Endometrial microvascular endothelial cells (primary cell): ENCODE data around the gene RAVER1. TPM values are rescaled to one million over a fixed set of nuclear protein-coding genes. Genes with fewer than 3 reads are reported as not detected.
"Not testable (repeated sequence)": the region's sequence is repeated elsewhere in the genome, so short reads cannot be mapped to it uniquely, and the experiment has no call there.

Experiments used
- in situ Hi-C: cut with HindIII; loops from 2 replicates; pipeline ENCODE4 v1.10.0; 2017; ENCODE audit warnings: low sequenced_read_pairs, low pct_unique_long_range_greater_than_20kb; ENCODE audit errors: inconsistent ontology term
- total RNA-seq: library from RNA; depleted of rRNA; stranded (reverse); fragments of >200 nt; gene quantifications from one replicate; pipeline ENCODE4 v1.2.3, GENCODE V29; 2015; ENCODE audit errors: inconsistent ontology term

The RAVER1 gene, protein sequence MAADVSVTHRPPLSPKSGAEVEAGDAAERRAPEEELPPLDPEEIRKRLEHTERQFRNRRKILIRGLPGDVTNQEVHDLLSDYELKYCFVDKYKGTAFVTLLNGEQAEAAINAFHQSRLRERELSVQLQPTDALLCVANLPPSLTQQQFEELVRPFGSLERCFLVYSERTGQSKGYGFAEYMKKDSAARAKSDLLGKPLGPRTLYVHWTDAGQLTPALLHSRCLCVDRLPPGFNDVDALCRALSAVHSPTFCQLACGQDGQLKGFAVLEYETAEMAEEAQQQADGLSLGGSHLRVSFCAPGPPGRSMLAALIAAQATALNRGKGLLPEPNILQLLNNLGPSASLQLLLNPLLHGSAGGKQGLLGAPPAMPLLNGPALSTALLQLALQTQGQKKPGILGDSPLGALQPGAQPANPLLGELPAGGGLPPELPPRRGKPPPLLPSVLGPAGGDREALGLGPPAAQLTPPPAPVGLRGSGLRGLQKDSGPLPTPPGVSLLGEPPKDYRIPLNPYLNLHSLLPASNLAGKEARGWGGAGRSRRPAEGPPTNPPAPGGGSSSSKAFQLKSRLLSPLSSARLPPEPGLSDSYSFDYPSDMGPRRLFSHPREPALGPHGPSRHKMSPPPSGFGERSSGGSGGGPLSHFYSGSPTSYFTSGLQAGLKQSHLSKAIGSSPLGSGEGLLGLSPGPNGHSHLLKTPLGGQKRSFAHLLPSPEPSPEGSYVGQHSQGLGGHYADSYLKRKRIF
- total RNA-seq: 28.1 TPM

DNA sequence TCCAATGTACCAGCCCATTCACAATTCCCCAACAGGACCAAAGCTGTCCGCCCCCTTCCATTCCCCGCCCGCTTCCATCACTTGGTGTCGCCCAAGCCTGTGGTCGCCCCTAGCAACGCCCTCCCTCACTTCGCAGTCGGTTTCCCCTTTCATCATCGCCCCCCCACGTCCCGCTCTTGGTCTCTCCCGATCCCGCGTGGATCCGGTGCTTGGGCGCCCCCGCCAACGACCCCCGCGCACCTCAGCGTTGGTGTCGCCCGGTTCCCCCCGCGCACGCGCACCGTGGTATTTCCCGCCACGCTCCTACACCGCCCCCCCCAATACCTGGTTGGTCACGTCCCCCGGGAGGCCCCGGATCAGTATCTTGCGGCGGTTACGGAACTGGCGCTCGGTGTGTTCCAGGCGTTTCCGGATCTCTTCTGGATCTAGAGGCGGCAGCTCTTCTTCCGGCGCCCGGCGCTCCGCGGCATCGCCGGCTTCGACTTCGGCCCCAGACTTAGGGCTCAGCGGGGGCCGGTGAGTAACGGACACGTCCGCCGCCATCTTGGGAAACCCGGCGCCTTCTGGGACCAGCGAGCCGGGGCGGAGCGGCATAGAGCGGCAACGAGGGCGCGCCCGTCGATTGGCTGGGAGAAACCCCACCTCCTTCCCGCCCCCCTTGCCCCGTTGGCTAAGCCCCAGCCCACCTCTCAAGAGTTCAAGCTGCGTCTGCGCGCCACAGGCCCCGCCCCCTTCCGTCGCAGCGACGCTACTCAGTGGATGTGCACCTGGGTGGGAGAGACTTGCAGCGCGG, at the start of gene RAVER1:
RAVER1 (minus strand) TSS at position 565 of the 793 bp plus-strand sequence; CDS start at position 543, 22 bp downstream.
- in situ Hi-C loops: no loop called here

DNA sequence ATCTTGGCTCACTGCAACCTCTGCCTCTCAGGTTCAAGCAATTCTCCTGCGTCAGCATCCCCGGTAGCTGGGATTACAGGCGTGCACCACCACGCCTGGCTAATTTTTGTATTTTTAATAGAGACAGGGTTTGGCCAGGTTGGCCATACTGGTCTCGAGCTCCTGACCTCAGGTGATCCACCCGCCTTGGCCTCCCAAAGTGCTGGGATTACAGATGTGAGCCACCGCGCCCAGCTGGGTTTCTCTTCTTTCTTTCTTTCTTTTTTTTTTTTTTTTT, 49.8 kb upstream of the RAVER1 start:
- in situ Hi-C loops: not testable (repeated sequence)

DNA sequence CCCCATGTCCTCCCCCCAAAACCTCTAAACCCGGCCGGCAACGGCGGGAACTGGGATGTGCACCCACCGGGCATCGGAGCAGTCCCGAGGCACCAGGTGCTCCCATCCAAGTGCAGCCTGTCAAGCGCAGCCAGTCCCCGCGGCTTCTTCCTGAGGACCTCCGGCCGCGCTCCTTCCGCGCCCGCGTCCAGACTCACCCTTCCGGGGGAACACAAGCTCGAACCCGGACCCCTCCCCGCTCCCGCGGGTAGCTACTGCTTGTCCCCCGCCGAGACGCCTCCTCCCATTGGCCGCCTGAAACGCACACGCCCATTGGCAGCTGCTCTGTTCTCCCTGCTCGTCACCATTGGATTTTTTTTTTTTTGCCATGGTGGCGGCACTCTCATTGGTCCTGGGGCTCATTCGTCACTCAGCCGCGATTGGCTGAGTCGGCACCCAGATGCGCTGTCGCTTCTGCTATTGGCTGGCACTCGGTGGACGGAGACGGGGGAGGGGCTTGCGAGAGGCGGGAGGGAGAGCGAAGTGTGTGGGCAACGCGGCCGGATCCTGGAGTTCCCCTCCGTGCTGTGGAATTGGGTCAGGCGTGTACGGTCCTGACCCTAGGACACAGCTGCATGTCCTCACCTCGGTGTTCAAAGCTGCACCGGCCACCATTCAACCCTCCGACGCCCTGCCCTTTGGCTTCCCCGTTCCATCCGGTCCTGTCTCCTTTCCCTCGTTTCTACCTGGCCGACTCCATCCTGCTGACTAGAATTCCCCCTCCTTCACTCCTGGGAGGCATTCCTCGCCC, 47.2 kb upstream of the RAVER1 start, which contains the start of gene TYK2:
TYK2 (minus strand) TSS at position 260 of the 790 bp plus-strand sequence. CDS start 2,166 bp downstream, outside the sequence.
- in situ Hi-C loops: no loop called here

GRCh38 chr19:10379880-10380312, 46.6 kb upstream of the RAVER1 start:
- in situ Hi-C loops: no loop called here

- in situ Hi-C loops: no loop called here
Observed at GRCh38 chr19:10378124-10378523, 44.8 kb upstream of the RAVER1 start.

DNA sequence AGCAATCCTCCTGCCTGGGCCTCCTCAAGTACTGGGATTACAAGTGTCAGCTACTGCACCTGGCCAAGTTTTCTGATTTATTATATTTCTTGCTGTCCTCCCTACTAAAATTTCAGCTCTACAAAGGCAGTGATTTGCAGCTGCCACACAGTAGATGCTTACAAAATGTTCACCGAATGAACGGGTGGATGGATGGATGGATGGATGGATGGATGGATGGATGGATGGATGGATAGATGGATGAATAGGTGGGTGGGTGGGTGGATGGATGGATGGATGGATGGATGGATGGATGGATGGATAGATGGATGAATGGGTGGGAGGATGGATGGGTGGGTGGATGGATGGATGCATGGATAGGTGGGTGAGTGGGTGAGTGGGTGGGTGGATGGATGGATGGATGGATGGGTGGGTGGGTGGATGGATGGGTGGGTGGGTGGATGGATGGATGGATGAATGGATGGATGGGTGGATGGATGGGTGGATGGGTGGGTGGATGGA, 43.9 kb upstream of the RAVER1 start:
- in situ Hi-C loops: not testable (repeated sequence)

DNA sequence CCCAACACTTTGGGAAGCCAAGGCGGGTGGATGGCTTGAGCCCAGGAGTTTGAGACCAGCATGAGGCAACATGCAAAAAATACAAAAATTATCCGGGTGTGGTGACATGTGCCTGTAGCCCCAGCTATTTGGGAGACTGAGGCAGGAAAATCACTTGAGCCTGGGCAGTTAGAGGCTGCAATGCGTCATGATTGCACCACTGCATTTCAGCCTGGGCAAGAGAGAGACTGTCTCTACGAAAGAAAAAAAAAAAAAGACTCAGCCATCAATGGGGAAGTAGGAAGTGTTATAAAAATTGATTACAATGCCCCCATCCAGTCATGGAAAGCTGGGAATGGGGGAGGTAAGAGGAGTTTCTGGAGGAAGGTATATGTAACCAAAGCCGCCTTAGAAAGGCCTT, 41.6 kb upstream of the RAVER1 start:
- in situ Hi-C loops: no loop called here

DNA sequence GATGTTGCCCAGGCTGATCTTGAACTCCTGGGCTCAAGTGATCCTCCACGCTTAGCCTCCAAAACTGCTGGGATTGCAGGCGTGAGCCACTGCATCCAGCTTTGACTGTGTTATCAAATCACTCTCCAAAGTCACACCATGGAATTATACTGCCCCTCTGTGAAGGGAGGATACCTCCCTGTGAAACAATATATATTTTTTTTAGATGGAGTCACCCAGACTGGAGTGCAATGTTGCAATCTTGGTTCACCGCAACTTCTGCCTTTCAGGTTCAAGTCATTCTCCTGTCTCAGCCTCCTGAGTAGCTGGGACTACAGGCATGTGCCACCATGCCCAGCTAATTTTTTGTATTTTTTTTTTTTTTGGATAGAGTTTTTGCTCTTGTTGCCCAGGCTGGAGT, 39.4 kb upstream of the RAVER1 start:
- in situ Hi-C loops: no loop called here

DNA sequence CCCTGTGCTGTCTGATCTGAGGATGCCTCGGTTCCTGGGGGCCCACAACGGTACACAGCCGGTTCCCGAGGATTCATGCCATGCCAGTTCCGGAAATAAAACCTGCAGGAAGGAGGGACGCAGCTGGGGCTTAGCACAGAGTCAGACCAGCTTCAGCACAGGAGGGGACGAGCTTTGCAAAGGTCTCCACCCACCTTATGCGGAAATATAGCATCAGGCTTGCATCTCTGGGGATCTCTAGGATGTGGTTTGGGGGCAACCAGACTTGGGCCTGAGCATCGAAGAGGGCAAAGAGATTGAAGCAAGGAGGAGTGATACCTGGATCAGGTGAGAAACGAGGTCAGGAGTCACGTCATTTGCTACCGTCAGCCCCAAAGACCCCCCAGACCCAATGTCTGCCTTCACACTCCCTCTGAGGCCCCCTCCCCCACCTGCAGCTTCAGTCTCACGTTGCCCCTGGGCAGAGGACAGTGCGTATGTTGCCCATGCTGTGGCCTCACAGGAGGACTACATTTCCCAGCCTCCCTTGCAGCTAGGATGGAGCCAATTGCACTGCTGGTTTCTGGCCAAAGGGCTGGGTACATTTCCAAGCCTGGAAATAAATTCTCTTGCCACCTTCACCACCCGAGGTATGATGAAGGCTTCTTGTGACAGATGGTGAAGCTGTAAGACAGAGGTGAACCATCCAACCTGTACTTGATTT, 34.9 kb upstream of the RAVER1 start:
- in situ Hi-C loops: no loop called here

DNA sequence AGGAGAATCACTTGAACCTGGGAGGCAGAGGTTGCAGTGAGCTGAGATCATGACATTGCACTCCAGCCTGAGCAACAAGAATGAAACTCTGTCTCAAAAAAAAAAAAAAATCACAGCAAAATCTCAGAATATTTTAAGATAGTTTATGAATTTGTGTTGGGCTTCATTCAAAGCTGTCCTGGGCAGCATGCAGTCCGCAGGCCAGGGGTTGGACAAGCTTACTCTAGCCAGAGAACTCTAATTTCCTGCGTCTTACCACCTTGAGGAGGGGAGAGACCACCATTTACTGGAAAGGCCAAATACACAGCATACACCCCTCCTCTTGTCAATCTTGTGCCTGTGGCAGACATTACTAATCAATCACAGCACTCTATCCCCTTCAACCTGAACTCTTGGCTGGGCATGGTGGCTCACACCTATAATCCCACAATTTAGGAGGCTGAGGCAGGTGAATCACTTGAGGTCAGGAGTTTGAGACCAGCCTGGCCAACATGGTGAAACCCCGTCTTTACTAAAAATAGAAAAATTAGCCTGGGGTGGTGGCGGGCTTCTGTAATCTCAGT, 33.7 kb upstream of the RAVER1 start:
- in situ Hi-C loops: not testable (repeated sequence)

GRCh38 chr19:10365518-10365917, 32.2 kb upstream of the RAVER1 start:
- in situ Hi-C loops: no loop called here

- in situ Hi-C loops: no loop called here
Observed at GRCh38 chr19:10364644-10365043, 31.3 kb upstream of the RAVER1 start.

- in situ Hi-C loops: no loop called here
Observed at GRCh38 chr19:10363789-10364281, 30.5 kb upstream of the RAVER1 start.

- in situ Hi-C loops: no loop called here
Observed at GRCh38 chr19:10362259-10362658, 28.9 kb upstream of the RAVER1 start.

DNA sequence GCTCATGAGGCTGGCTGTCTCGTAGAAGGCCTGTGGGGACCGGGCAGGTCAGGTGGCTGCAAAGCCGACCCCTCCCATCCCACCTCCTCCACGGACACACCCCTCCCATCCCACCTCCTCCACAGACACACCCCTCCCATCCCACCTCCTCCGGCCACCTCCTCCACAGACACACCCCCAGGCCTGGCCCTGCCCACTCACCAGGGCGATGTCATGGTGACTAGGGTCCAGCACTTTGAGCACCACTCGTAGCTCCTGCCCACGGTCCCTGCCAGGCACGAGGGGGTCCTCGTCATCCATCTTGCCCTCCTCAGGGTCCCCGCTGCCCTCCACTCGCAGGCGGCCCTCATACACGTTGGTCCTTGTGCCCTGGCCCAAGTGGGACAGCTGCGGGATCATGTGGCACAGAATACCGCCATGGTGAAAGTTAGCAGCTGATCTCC, 28.3 kb upstream of the RAVER1 start:
- in situ Hi-C loops: no loop called here

- in situ Hi-C loops: no loop called here
Observed at GRCh38 chr19:10356431-10356830, 23.1 kb upstream of the RAVER1 start.

DNA sequence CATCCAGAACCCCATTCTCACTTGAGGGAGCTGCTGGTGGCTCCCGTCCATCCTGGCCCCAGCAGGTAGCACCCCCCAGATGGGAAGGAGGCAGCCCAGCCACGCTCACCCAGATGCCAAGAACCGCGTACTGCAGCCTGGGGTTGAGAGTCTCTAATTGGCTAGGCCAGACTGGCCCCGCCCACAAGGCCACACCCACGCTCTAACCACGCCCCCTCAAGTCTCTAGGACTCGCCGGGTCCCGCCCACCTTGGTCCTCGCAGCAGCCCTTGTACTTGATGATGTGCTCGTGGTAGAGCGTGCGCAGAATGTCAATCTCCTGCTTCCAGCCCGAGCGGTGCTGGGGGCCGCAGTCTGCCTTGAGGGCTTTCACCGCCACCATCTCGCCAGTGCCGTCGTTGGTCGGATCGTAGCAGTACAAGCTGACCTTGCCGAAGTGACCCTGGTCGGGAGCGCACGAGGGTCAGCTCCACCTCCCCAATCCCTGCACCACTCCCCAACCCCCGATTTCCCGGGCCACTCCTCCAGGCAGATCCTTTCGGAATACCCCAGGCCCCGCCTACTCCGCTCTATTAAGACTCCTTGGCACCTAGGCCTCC, 20.6 kb upstream of the RAVER1 start:
- in situ Hi-C loops: no loop called here
